Activated CD8-positive, alpha-beta memory T cell treated with anti-CD3 and anti-CD28 coated beads, Interleukin-2, amount 50 U/mL, for 1 hour (primary cell): ENCODE results near the gene CYP3A7.
"Not testable (repeated sequence)": the region's sequence is repeated elsewhere in the genome, so short reads cannot be mapped to it uniquely, and the experiment has no call there.

Experiments used
- DNase-seq: peaks from one replicate; pipeline ENCODE4 v3.0.0-alpha.2; 2020; ENCODE audit errors: extremely low read depth

Gene CYP3A7

DNA sequence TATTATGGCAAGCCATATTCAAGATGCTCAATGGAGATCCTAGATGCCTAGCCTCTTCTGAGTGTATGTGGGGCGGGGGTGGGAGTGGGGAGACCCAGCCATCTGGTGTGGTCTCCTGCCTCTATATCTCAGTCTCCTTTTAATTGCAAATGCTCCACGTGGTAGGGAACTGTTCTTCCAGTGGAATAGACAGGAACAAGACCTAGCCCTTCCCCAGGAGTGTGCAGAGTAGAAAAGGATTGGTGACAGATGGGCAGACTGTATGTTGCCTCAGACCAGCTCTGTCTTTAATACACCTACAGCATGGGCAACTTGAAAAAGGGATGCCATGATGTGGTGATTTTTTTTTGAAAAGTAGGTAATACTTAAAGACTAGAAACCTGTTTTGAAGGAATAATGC is 67.8 kb downstream of the CYP3A7 start:
- no peak for DNase-seq

DNA sequence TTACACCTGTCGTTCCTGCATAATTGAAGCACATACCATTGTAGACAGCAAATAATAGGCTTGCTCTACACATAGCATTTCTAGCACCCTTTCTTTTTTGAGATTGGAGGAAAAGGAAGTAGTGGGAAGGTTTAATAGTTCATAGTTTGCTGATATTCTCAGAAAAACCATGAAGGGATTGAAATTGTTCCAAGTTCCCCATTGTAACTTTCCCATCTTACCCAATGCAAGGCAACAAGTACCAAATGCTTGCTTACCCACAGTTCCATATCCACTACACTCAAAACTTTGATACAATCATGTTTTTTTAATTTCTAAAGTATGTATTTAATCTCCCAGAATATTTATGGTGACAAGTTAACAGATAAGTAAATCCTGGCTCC is 69.0 kb downstream of the CYP3A7 start:
- DNase-seq = no peak

DNA sequence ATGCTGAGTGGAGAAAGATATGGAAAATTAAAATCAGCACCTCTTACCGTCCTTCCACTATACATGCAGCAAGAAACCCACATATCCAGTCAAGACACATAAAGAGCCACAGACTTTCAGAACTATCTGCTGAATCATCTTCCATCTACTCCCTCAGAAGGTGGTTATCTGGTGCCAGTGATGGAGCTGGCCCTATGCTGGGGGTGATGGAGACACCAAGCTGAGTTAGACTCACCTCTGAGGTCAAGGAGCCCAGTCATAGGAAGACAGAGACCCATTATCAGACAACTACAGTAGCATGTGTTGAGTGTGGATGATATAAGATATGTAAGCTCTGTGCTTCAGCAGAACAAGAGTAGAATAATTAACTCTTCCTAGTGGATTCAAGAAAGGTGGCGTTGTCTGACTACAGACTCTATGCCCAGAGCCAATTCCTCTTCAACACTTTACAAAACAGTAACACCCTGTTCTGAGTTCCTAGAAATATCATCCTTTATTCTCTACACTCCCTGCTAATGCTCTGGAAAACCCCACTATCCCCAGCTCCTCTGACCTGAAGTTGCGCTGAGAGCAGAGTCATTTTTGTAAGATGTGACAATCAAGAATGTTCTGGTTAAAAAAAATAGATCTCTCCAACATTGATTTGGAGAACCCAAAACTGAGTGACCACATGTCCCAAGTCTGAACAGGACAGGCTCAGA is 69.5 kb downstream of the CYP3A7 start:
- DNase-seq = no peak

DNA sequence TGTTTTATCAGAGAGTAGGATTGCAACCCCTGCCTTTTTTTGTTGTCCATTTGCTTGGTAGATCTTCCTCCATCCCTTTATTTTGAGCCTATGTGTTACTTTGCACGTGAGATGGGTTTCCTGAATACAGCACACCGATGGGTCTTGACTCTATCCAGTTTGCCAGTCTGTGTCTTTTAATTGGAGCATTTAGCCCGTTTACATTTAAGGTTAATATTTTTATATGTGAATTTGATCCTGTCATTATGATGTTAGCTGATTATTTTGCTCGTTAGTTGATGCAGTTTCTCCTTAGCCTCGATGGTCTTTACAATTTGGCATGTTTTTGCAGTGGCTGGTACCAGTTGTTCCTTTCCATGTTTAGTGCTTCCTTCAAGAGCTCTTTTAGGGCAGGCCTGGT is 77.1 kb downstream of the CYP3A7 start:
- not testable (repeated sequence) for DNase-seq
